Measurements from ENCODE around the gene RAD51B. TPM values are rescaled to one million over a fixed set of nuclear protein-coding genes. Genes with fewer than 3 reads are reported as not detected.

The RAD51B gene
- total RNA-seq, 1 donor from 2014 or later, result 17.0 TPM

DNA sequence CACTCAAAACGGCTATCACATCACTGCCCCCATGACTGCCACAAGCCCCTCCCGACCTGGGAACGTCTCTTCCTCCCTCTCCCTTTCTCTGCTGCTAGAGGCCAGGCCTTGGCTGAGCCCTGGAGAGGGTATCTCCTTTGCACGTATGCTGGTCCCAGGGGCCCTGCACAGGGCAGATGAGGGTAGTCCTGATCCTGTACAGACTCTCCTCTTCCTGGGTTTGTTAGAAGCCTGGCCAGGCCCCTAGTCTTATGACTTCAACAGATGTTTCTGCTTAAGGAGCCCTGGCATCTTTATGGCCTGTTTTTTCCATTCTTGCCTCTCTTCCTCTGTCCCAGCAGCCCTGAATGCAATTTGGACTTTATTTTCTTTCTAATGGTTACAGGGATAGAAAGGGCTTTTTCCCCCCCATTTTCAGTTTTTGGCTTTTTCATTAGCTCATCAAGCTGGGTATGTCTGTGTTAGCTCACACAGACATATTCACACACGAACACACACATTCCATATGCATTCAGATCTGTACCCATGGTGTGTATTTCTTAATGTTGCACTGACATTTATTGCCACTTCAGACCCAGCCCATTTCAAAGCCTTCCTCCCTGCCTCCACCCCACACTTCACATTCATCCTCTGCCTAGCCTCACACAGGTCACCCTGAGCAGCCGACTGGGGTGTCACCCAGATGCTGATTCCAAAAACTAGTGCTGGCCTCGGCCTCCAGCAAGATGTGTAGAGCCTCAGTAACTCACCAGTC, 770.0 kb downstream of the RAD51B start:
- no peak for DNase-seq (ENCODE audit: low read depth)

DNA sequence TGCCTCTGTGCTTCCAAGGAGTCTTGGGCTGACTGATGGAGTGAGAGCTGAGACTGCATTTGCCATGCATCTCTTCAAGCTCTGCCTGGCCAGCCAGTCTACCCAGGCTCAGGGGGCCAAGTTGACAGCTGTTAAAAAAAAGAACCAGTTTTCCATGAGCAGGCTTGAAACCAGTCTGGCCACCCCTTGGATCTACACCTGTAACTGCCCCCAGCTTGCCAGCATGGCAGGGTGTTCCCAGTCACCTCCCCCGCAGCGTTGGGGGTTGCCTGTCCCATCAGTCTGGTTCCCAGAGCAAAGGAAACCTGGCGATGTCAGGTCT, 770.6 kb downstream of the RAD51B start:
- no peak for DNase-seq (ENCODE audit: low read depth)

DNA sequence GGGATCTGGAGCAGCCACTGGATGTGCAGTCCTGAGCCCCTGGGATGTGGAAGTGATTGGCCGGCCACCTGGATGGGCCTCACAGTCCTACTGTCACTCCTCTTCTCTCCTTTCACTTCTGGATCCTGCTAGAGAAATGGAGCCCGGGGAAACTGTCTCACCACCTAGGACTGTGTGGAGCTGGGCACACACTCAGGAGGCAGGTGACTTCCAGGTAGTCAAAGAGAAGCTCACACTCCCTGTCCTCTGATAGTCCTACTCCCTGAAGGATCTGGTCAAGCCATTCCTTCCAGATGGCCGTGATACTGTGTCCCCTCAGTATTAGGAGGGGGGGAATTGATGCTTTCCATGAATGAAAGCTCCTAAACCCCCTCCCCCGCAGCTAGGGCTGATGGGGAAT, 772.2 kb downstream of the RAD51B start:
- DNase-seq (ENCODE audit: low read depth), result no peak

DNA sequence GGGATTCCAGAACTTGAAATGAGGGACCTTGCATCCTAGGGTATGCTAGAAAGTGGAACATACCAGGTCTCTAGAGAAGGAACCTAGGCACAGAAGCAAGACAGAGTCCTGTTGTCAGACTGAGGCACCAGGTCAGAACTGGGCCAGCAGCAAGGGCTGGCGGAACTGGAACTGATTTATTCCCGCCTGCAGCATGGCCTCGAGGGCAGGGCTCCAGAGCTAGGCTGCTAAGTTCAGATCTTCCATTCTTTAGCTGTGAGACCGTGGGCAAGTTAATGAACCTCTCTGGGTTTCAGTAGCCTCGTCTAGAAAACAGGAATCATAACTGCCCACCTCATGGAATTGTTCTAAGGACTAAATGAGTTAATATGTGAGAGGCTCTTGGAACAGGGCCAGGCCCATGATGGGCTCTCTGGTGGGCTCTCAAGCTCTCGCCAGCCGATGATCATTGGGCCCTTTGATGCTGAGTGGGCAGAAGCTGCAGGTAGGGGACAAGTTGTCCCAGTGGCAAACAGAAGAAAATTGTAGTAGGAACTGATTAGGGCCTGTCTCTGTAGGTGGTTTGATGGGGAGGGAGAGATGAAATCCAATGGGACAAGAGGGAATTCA, 773.5 kb downstream of the RAD51B start:
- DNase-seq (ENCODE audit: low read depth), result no peak

DNA sequence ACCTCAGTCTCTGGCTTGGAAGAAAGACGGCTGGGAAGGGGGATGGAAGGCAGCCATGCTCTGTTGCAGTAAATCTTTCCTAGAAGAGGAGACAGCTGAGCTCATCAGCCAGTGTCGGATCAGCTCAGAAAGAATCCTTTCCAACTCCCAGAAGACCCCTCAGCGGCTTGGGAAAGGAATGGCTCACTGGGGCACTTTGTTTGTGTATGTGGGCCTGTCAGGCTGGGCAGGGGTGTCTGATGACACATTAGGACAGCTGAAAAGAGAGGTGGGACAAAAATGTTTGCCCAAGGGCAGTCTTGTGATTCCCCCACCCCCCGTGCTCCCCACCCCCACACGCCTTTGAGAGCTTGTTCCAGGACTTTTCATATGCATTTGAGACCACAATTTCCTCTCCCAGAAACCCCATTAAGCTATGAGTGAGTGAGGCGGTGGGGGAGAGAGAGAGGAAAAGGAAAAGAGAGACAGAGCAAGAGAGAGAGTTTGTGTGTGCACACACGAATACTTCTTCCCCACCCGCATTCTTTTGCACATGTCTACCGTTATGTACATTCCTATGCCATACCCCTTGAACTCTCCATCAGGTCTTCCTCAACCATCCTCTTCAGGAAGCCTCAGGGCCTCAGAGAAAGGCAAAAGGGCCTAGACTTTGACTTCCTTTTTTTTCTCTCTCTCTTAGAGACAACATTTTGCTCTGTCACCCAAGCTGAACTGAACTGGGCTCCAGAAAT, 774.4 kb downstream of the RAD51B start:
- DNase-seq (ENCODE audit: low read depth), result peak; percentile 18

DNA sequence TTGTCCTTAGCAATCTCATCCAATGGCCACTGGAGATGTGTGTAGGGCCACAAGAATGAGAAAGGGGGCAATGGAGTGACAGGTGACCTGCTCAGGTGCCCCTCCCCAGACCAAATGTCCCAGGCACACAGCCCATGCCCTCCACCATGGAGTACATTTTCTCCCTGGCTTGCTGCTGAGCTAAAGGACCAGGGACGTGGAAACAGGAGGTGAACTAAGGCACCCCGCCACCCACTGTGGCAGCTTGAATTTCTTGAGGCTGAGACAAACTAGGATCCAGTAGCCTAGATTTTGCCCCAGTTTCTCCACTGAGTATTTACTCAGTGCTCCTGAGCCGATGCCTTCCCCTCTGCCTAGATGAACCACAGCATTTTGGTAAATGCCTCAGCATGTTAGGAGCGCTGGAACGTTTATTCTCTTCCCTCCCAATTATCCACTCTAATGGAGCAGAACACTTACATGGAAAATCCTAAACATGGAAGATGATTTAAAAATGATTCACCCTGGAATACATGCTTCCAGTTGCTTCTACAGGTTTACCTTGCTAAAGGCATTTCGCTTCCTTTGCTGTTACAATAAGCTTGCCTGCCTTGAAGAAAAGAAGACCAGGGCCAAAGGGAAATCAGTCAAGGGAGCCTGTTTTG, 775.3 kb downstream of the RAD51B start:
- DNase-seq (ENCODE audit: low read depth), result peak; percentile 54

DNA sequence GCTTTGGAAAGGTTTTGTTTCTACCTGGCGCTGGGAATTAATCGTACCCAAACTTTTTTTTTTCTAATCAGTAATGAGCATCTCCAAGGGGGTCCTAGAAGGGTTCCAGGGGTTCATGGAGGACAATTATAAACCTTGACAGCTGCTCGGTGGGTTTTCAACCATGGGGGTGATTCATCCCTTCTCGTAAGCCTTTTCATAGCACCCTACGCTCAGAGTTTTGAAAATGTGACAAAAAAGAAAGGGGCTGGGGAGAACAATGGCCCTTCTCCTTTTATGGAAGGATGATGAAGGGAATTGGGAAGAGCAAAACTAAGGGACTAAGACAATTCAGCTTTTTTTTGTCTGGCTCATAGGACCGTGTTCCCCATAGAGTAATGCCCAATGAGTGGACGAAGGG, 776.6 kb downstream of the RAD51B start:
- DNase-seq (ENCODE audit: low read depth), result no peak

DNA sequence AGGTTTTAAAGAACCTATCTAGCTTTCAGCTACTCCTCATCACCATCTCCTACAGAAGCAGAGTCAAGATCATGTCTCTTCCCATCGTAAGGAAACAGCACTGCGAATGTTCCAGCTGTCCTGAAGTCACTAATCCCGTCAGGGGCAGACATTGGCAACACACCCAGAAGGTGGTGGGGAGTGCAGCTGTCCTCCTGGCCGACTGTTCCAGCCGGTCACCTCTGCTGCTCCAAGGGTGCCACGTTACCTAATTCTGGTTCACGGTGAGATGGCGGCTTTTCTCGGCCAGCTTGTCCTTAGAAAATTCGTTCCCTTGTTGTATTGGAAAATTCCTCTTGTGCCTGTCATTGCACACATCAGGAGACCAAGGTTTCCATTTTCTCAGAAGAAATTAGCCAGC, 777.1 kb downstream of the RAD51B start:
- DNase-seq (ENCODE audit: low read depth), result no peak

DNA sequence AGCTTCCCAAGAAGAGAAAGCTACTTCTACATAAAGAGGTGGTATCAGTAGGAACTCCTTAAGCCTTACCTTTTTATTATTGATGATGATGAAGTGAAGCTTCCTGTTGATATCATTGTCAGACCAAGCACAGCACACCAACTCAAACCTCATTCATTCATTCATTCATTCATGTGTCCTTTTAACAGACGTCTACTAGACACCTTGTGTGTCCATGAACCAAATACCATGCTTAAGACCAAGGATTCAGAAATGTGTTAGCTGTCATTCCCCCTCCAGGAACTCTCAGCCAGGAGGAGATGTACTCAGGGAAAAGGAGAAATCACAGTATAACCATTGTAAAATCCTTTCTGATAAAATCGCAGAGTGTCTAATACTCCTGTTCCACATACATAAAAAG, 778.5 kb downstream of the RAD51B start:
- no peak for DNase-seq (ENCODE audit: low read depth)

DNA sequence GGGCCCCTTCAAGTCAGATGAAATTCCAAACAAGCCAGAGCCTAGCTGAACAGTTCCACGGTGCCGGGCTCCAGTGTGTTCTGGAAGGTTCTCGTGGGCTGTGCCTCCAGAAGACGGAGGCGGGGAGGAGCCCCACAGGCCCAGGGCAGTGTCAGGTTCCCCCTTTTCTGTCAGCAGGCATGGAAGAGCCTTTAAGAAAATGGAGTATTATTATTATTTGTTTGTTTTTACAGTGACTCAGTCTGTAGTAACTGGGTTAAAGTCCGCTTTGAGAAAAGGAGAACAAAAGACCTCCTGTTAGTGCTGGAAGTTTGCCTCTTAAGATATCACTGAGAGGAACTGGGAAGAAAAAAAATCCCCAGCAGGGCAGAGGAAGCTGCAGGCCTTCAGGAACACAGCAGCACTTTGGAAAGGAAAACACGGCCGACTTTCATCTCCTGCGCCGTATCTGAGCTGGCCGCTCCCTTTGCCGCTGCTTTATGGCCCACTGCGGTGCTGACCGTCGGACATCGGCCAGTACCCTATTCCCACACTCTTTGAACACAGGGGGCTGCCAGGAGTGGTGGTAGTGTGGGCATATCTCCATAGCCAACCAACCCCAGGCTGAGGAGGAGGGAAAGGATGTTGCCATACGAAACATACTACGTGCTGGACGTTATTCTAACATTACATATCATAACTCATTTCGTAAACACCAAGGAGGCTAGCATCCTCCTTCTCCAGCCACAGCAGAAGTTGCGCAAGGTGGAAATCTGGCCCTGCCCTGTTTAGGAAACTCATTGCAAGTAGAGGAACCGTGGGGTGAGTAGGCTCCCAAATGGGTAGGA, 779.3 kb downstream of the RAD51B start:
- DNase-seq (ENCODE audit: low read depth), result peak; percentile 92

DNA sequence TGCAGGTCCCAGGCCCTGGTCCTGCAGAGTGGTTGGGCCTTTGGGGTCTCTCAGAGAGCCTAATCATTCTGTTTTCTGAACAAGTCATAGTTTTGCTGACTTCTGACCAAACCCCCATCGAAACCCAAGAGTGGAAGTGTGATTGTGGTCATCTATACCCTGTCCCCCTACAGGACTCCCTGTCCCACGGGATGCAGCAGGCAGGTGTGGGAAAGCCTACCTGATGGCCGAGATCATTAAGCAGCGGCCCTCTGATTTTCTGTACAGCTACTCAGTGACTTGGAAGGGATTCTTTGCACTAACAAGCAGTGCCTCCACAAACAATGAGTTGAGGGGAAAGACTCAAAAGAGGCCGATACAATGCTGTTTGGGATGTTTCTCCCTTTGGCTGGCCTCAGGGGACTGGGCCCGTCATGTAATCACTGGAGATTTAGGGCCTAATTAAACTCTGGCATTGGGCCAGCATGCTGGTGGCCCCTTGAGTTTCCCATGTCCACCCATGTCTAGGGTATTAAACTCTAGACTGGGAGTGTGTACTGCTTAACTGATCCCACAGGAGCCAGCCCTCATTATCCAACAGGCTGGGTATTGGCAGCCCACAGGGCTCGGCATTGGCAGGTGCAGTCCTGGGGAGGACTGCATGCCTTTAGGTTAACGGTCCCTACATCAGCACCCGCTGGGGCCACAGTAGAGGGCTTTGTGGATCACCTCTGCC, 780.5 kb downstream of the RAD51B start:
- DNase-seq (ENCODE audit: low read depth), result no peak

DNA sequence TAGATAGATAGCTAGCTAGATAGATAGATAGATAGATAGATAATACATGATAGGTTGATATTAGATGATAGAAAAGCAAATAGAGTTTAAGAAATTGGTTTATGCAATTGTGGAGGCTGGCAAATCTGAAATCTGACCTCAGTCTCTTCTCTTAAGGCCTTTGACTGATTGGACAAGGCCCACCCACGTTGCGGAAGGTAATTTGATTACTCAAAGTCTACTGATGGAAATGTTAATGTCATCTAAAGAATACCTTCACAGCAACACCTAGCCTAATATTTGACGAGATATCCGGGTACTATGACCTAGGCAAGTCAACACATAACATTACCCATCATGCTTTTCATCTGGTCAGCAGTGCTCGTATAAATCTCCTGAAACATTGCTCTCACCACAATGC, 782.9 kb downstream of the RAD51B start:
- no peak for DNase-seq (ENCODE audit: low read depth)

DNA sequence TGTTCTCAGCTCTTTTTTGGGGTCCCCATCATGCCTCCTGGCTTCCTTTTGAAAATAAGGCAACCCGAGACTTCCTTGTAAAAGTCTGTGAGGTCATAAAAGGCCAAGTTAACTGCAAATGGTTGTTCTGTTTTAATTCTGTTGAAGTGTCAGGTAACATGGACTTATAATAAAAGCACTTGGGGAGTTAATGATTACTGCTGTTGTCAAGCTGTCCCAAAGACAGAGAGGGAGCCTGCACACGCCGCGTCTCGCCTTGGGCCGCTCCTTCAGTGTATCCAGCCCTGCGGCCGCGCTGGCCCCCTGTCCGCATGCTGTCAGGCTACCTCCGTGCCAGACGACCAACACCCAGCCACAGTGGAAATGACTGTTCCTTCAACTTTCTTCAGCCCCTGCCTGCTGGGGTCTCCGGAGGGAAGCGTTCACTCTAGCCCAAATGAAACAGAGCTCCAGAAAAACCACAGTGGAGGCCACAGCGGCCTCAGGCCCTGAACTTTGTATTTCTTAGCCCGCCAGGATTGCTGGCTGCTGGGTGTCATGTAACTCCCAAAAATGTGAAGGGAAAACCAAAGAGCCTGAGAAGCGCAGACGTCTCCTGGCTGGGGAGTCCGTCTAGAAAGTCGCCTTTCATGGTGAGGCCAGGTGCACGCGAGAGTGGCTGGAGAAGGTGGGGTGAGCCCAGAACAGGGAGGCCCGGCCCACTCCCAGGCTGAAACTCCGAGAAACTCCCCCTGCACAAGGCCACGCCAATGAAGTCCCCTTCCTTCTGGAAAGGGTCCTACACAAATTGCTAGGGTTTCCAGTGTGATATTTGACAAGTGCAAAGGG, 784.2 kb downstream of the RAD51B start:
- DNase-seq (ENCODE audit: low read depth), result peak; percentile 41

DNA sequence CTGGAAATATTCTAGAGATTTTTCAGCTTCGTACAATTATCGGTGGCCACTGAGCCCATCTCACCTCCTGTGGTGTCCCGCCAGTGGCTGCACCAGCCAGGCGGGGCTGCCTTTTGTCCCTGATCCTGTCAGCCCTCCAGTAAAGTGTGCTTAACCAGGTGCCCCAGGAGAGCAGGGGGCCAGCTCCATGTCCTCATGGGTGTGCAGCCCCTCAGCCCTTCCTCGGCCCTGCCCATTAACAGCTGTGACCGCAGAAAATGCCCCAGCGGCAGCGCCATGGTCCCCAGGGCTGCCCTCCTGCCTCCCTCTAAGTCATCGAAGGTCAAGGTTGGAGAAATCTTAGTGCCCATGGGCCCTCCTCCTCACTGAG, 784.8 kb downstream of the RAD51B start:
- DNase-seq (ENCODE audit: low read depth), result no peak

DNA sequence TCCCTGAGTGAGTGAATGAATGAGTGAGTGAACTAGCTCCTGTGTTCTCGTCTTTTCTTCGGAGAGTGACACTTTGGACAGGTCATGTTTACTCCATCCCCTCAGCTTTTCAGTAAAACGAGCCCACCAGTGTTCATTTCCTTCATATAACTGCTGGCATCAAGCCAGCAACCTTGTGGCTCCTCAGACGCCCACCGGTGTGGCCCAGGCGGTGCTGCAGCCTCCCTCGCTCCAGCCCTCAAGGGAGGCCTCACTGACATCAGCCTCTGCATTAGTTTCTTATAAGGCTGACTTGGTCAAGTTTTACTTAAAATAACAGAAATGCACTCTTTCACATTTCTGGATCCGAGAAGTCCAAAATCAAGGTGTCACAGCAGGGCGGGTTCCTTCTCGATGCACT, 785.2 kb downstream of the RAD51B start:
- no peak for DNase-seq (ENCODE audit: low read depth)

DNA sequence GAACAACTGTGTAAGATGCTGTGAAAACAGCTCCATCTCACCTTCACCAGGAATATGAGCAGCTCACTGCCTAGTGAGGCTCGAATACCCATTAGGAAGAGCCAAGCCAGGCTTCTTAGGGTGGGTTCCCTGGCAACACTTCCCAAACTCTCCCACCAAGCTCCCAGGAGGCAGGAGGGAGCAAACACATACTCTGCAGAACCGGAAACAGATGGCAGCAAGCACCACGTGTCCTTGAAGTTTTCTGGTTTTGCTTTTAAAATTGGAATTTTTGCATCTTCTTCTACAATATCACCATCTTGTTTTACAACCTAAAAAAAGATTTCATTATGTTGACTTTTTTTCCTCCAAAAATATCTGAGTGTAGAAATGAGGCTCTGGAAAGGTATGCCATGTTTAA, 786.6 kb downstream of the RAD51B start:
- no peak for DNase-seq (ENCODE audit: low read depth)

DNA sequence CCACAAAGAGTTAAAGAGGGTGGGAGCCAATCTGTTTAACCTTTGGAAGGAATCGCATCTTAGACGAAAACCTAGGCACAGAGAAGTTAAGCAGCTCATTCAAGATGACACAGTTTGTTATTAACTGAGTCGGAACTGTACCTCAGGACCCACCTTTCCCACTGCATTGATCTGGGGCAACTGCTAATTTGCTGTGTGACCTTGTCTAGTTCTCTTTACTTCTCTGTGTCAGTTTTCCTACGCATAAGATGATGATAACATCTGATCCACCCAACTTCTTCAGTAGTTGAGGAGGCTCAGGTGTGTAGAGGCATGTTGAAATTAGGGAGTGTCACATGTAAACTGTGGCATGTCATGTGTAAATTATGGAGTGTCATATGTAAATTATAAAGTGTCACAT, 787.1 kb downstream of the RAD51B start:
- no peak for DNase-seq (ENCODE audit: low read depth)

DNA sequence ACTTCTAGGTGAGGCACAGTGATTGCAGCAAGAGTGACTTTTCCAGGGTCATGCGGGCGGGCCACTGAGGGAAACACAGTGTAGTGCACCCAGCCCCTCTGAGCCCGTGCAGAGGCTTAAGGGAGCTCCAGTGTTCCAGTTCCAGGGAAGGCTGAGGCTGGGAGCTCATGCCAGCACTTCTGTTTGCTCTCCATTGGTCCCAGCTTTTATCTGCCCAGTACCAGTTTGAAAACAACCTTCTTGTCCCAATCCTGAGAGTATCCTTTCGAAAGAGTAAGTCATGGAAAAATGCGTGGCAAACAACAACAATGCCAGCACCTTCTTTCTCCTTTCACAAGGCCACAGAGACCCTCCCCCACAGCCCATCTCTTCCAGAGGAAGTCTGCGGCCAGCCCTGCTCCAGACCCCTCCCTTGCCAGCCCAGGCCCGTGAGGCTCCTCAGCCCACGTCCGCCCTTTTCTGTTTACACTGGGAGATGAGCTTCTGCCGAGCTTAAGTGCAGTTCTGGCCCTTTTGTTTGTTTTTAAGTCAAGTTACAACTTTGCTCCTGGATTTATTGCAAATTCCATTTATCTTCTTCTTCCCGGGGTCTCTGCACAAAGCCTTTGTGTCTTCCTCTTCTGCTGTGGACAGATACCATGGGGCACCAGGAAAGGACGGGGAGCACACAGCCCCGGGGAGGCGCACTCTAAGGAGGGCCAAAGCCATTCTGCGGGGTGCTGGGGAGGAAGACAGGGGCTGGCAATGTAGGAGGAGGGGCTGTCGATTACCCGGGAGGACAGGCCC, 787.7 kb downstream of the RAD51B start:
- DNase-seq (ENCODE audit: low read depth), result no peak

DNA sequence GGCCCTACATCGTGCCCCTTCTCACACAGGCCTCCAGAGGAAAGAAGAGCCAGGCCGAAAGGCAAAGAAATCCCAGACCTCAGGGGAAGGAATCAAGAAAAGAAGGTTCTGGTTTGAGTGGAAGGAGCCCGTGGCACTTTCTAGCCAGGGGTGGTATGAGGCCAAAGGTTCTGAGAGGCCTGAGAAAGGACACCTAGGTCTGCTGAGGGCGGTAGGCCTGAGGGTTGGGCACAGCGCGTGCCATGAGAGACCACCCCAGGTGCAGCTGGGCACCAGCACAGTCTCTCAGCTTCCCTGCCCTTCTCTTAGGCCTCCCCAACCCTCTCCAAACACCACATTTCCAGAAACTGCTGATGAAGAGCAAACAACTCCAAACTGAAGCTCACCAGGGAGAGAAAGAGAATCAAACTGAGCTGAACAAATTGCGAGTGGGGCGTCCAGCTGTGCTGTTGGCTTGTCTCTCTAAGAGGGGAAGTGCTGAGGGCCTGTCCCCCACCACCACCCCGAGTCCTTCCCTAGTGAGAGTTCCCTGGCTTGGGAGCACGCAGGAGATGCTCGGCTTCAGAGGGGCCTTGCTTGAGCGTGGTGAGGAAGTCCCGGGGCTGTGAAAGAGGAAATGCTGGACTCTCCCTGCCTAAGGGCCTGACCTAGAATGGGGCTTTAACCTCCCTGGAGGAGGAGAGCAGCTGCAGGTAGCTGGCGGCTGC, 788.4 kb downstream of the RAD51B start:
- no peak for DNase-seq (ENCODE audit: low read depth)
